Activated T-helper 17 cell treated with anti-CD3 and anti-CD28 coated beads, Interleukin-2, amount 50 U/mL, for 72 hours (primary cell): ENCODE data around the gene THRB. TPM values are rescaled to one million over a fixed set of nuclear protein-coding genes. Genes with fewer than 3 reads are reported as not detected.

Experiments used
- ATAC-seq: fragments of 150-1000 bp; cut with Tn5 transposase; replicated peaks from 2 replicates; pipeline ENCODE4 v1.10.0; 2021; ENCODE audit warnings: mild to moderate bottlenecking, moderate library complexity
- H3K27ac Mint-ChIP-seq: one replicate; pipeline ENCODE4 v1.8.0; 2022; ENCODE audit warnings: mixed read lengths
- H3K27me3 Mint-ChIP-seq: one replicate; pipeline ENCODE4 v1.8.0; 2022; ENCODE audit warnings: mixed read lengths
- H3K36me3 Mint-ChIP-seq: one replicate; pipeline ENCODE4 v1.8.0; 2022; ENCODE audit warnings: low read depth, mild to moderate bottlenecking, mixed read lengths
- H3K4me1 Mint-ChIP-seq: one replicate; pipeline ENCODE4 v1.8.0; 2022; ENCODE audit warnings: mixed read lengths
- H3K4me3 Mint-ChIP-seq: one replicate; pipeline ENCODE4 v1.8.0; 2022; ENCODE audit warnings: mild to moderate bottlenecking, mixed read lengths
- H3K9me3 Mint-ChIP-seq: one replicate; pipeline ENCODE4 v1.8.0; 2022; ENCODE audit warnings: mixed read lengths
- total RNA-seq, 2 donors: library from RNA; stranded (reverse); gene quantifications; one replicate each; pipeline ENCODE4 v1.2.3, GENCODE V29; 2022

Gene THRB
- total RNA-seq, 2 donors from 2014 or later = not detected

GRCh38 chr3:24521420-24522145 is 26.9 kb upstream of the THRB start:
- Mint-ChIP-seq H3K27me3 (peaks cover 42% of the 10 kb centered on the region), H3K9me3 (no peaks in the 10 kb centered on the region), H3K4me3 (no peak overlapping the region), H3K27ac (no peak overlapping the region), H3K36me3 (no peaks in the 10 kb centered on the region), H3K4me1 (peaks cover 4% of the 10 kb centered on the region)
- no peak for ATAC-seq

DNA sequence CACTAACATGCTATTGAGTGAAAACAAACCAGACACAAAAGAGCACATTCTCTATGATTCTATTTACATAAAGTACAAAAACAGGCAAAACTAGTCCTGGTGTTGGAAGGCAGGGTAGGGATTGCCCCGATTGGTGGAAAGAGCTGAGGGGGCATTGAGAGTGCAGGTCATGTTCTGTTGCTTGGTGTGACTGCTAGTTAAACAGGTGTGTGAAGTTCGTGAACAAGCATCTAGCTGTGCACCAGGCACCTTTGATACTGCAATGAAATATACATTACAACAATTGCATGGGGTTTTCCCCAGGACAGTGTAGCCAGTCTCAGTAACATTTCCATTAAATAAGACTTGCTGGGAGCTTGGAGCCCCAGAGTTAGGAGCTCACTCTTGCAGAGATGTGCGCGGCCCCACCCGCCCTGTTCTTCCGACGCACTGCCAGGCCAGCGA is 26.3 kb upstream of the THRB start:
- peaks cover 40% of the 10 kb centered on the region for H3K27me3 Mint-ChIP-seq
- no peak for ATAC-seq
- no peak overlapping the region for H3K27ac Mint-ChIP-seq
- no peaks in the 10 kb centered on the region for H3K36me3 Mint-ChIP-seq
- H3K9me3 Mint-ChIP-seq = no peaks in the 10 kb centered on the region
- H3K4me1 Mint-ChIP-seq = peaks cover 4% of the 10 kb centered on the region
- H3K4me3 Mint-ChIP-seq = no peak overlapping the region

GRCh38 chr3:24520101-24520495 is 25.4 kb upstream of the THRB start:
- Mint-ChIP-seq H3K4me1 (peaks cover 4% of the 10 kb centered on the region), H3K27ac (no peak overlapping the region), H3K36me3 (no peaks in the 10 kb centered on the region), H3K27me3 (peaks cover 39% of the 10 kb centered on the region), H3K9me3 (no peaks in the 10 kb centered on the region), H3K4me3 (no peak overlapping the region)
- no peak for ATAC-seq

- peaks cover 39% of the 10 kb centered on the region for H3K27me3 Mint-ChIP-seq
- ATAC-seq = no peak
- H3K4me3 Mint-ChIP-seq = no peak overlapping the region
- no peaks in the 10 kb centered on the region for H3K9me3 Mint-ChIP-seq
- H3K36me3 Mint-ChIP-seq = no peaks in the 10 kb centered on the region
- H3K27ac Mint-ChIP-seq = no peak overlapping the region
- peaks cover 4% of the 10 kb centered on the region for H3K4me1 Mint-ChIP-seq
These were observed 24.9 kb upstream of the THRB start for GRCh38 chr3:24519368-24520100.

GRCh38 chr3:24518990-24519367 is 24.3 kb upstream of the THRB start:
- Mint-ChIP-seq H3K4me3 (no peak overlapping the region), H3K27ac (no peak overlapping the region), H3K27me3 (peaks cover 39% of the 10 kb centered on the region), H3K36me3 (no peaks in the 10 kb centered on the region), H3K4me1 (peaks cover 4% of the 10 kb centered on the region), H3K9me3 (no peaks in the 10 kb centered on the region)
- ATAC-seq = no peak

DNA sequence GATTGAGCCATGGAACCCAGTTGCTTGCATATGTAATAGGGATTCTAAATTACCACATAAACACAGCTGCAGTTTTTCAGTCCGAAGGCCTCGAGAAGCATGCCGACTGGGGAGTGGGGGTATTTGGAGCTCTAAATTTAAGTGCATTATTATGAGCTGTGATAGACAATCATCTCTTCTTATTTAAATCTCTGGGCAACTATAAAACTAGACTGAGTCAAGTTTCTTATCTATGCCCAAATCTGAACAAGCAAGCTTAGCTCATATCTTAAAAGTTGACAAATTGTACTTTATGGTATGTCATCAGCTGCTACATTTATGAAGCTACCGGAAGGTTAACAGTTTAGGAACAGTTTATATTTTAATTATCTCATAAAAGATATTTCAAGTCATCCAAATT is 19.5 kb upstream of the THRB start:
- Mint-ChIP-seq H3K9me3 (peaks cover 3% of the 10 kb centered on the region), H3K36me3 (no peaks in the 10 kb centered on the region), H3K27me3 (peaks cover 10% of the 10 kb centered on the region), H3K4me3 (no peak overlapping the region), H3K27ac (no peak overlapping the region), H3K4me1 (no peaks in the 10 kb centered on the region)
- ATAC-seq = no peak

GRCh38 chr3:24513463-24513862 is 18.8 kb upstream of the THRB start:
- H3K36me3 Mint-ChIP-seq = no peaks in the 10 kb centered on the region

DNA sequence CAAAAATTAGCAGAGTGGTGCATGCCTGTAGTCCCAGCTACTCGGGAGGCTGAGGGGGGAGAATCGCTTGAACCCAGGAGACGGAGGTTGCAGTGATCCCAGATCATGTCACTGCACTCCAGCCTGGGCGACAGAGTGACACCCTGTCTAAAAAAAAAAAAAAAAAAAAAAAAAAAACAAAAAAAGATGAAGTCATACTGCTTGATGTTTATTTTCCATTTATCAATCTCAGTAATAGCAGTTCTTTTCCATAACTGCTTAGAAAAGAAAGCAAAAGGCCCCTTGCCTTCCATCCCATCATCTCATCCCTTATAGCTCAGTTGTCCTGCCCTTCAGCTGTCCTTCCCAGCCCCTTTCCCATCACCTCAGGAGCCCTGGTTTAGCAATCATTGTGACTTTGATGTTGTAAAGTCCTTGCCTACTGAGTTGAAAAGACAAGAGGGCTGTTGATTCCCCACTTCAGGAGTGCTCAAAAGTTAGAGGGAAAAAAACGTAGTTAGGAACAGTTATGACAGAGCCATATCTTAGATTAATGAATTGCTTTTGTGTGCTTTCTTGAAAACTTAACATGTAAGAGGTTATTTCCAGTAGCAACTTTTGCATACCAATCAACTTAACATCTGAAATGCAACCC is 18.0 kb upstream of the THRB start:
- Mint-ChIP-seq H3K36me3 (no peaks in the 10 kb centered on the region), H3K4me1 (no peaks in the 10 kb centered on the region)
- no peak for ATAC-seq

More at GRCh38 chr3:24513463-24513862, 18.8 kb upstream of the THRB start:
- Mint-ChIP-seq H3K4me3 (no peak overlapping the region), H3K27me3 (peaks cover 7% of the 10 kb centered on the region), H3K4me1 (no peaks in the 10 kb centered on the region), H3K27ac (no peak overlapping the region), H3K9me3 (peaks cover 3% of the 10 kb centered on the region)
- no peak for ATAC-seq

GRCh38 chr3:24510030-24510648 is 15.5 kb upstream of the THRB start:
- H3K9me3 Mint-ChIP-seq = peaks cover 8% of the 10 kb centered on the region
- no peaks in the 10 kb centered on the region for H3K36me3 Mint-ChIP-seq
- no peak overlapping the region for H3K4me3 Mint-ChIP-seq
- H3K27me3 Mint-ChIP-seq = peaks cover 6% of the 10 kb centered on the region
- H3K27ac Mint-ChIP-seq = no peak overlapping the region
- H3K4me1 Mint-ChIP-seq = no peaks in the 10 kb centered on the region
- ATAC-seq = no peak

More for the DNA sequence above, 18.0 kb upstream of the THRB start:
- Mint-ChIP-seq H3K4me3 (no peak overlapping the region), H3K27ac (no peak overlapping the region), H3K9me3 (peaks cover 3% of the 10 kb centered on the region), H3K27me3 (peaks cover 6% of the 10 kb centered on the region)

DNA sequence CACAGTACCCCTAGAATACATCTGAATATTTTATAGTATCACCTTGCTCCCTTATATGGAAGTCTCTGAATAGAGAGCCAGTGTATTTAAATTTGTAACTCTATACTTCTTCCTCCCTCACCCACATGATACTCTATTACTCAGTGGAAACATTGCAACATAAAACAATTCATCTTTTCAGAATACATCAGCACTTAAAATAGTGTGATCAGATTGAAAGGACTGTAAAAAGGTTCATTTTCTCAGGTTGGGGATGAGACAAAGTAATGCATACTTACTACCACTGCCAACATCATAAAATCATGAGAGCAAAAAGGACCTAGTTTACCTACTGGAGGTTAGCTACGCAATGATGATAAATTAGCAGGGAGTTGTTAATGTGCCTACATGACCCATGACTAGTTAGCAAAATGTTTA is 13.8 kb upstream of the THRB start:
- peak; percentile 23 for ATAC-seq
- Mint-ChIP-seq H3K4me1 (no peaks in the 10 kb centered on the region), H3K9me3 (peaks cover 8% of the 10 kb centered on the region), H3K27me3 (peaks cover 3% of the 10 kb centered on the region), H3K27ac (no peak overlapping the region), H3K4me3 (no peak overlapping the region), H3K36me3 (no peaks in the 10 kb centered on the region)

DNA sequence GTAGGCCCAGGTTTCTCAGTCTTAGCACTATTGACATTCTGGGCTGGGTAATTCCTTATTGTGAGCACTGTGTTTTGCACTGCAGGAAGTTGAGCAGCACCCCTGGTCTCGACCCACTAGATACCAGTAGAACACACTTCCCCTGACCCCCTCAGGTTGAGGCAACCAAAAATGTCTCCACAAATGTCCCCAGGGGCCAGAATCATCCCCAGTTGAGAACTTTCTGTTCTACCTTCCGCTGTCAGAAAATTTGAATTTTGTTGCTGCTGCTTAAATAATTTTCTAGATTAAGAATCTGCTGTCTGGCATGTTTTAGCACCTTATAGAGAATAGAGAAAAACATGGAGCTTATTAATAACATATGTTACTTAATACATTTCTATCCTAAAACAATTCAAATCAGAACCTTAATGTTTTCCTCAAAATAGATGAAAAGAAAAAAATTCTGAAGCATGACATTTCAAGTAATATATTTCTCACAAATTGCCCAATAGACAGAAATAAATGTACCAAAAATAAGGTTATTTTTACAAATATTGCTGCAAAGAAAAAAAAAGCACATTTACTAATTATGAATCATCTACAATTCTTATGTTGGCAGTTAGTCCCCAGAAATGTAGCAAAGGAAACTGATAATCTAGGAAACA is 13.2 kb upstream of the THRB start:
- Mint-ChIP-seq H3K36me3 (no peaks in the 10 kb centered on the region), H3K4me1 (no peaks in the 10 kb centered on the region), H3K27ac (no peak overlapping the region), H3K4me3 (no peak overlapping the region), H3K27me3 (peaks cover 3% of the 10 kb centered on the region), H3K9me3 (peaks cover 8% of the 10 kb centered on the region)
- ATAC-seq = no peak

DNA sequence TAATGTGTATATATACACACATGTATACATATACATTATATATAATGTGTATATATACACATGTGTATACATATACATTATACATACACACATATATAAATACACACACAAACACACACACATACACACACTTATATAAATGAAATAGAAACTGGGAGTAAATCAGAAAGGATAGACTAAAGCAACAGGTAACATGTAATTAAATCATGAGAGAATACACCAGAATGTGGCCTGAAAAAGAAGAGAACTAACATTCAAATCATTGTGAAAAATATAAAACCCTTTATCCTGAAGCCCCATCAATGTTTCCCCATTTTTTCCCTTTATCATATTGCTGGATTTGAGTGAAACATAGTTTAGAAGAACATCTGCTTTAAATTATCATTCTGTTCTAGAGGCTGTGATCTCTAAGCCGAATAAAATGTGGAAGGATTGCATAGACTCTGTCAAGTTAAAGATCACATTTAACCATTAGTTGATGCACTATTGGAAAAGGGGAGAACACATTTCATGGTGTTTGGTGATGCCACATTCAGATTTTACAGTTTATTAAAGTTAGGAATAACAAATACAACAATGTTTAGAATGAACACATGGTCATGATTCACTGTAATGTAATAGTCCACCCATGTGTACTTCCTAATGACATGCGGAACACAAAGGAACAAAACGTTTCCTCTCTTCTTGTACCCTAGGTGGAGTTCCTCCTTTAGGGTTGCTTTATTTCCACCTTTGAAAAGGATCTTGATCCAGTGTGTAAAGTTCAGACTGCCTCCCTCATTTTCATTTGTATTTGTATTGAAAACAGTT is 12.5 kb upstream of the THRB start:
- ATAC-seq = no peak
- no peaks in the 10 kb centered on the region for H3K36me3 Mint-ChIP-seq
- no peak overlapping the region for H3K4me3 Mint-ChIP-seq
- no peak overlapping the region for H3K27ac Mint-ChIP-seq
- H3K27me3 Mint-ChIP-seq = peaks cover 3% of the 10 kb centered on the region
- peaks cover 8% of the 10 kb centered on the region for H3K9me3 Mint-ChIP-seq
- H3K4me1 Mint-ChIP-seq = no peaks in the 10 kb centered on the region

GRCh38 chr3:24505691-24506550 is 11.3 kb upstream of the THRB start:
- no peak overlapping the region for H3K27ac Mint-ChIP-seq
- H3K36me3 Mint-ChIP-seq = no peaks in the 10 kb centered on the region
- H3K4me1 Mint-ChIP-seq = no peaks in the 10 kb centered on the region
- peaks cover 7% of the 10 kb centered on the region for H3K9me3 Mint-ChIP-seq
- H3K4me3 Mint-ChIP-seq = no peak overlapping the region
- H3K27me3 Mint-ChIP-seq = peaks cover 2% of the 10 kb centered on the region
- no peak for ATAC-seq
